Fibroblast of lung (primary cell): ENCODE data around the gene MAPKAPK2. TPM values are rescaled to one million over a fixed set of nuclear protein-coding genes. Genes with fewer than 3 reads are reported as not detected.

Source experiments
- DNase-seq, 2 donors: peaks; one replicate each; pipeline versions ENCODE4 v3.0.0 to v3.0.0-alpha.2; 2010; ENCODE audit warnings: low read depth in 2 of 2
- H2AFZ ChIP-seq: 2 replicates; pipeline ENCODE4 v1.5.1; 2012; ENCODE audit warnings: low read length, control low read depth, inconsistent platforms
- H3K27ac ChIP-seq: 2 replicates; pipeline ENCODE4 v1.5.1; 2011; ENCODE audit warnings: low read length, control low read depth; ENCODE audit not compliant: insufficient read depth
- H3K27me3 ChIP-seq: 2 replicates; pipeline ENCODE4 v1.5.1; 2011; ENCODE audit warnings: mild to moderate bottlenecking, low read length; ENCODE audit not compliant: control insufficient read depth, insufficient read depth
- H3K36me3 ChIP-seq: 2 replicates; pipeline ENCODE4 v1.5.1; 2011; ENCODE audit warnings: low read length; ENCODE audit not compliant: control insufficient read depth, insufficient read depth
- H3K4me1 ChIP-seq: 2 replicates; pipeline ENCODE4 v1.5.1; 2011; ENCODE audit warnings: low read length; ENCODE audit not compliant: control insufficient read depth, insufficient read depth; ENCODE audit errors: extremely low read depth
- H3K4me2 ChIP-seq: 2 replicates; pipeline ENCODE4 v1.5.1; 2011; ENCODE audit warnings: low read length, control low read depth; ENCODE audit not compliant: insufficient read depth; ENCODE audit errors: extremely low read depth
- H3K4me3 ChIP-seq, 4 experiments: fragments of 200-600 bp in 1 of 4; sonication (generic) in 1 of 4; replicated peaks in 1 of 4; 2 replicates each; pipeline ENCODE4 v1.5.1; 2011 to 2016; ENCODE audit warnings: low read length in 4 of 4, low read depth in 3 of 4, mild to moderate bottlenecking in 3 of 4, control low read depth in 2 of 4, inconsistent platforms in 1 of 4, mixed read lengths in 1 of 4; ENCODE audit not compliant: insufficient read depth in 1 of 4; ENCODE audit errors: control extremely low read depth in 1 of 4
- H3K79me2 ChIP-seq: 2 replicates; pipeline ENCODE4 v1.5.1; 2012; ENCODE audit warnings: mild to moderate bottlenecking, low read length, inconsistent platforms; ENCODE audit not compliant: control insufficient read depth, insufficient read depth
- H3K9ac ChIP-seq: 2 replicates; pipeline ENCODE4 v1.5.1; 2011; ENCODE audit warnings: mild to moderate bottlenecking, low read length, control low read depth; ENCODE audit not compliant: insufficient read depth
- H3K9me3 ChIP-seq: 2 replicates; pipeline ENCODE4 v1.5.1; 2012; ENCODE audit warnings: low read depth, low read length; ENCODE audit not compliant: control insufficient read depth, insufficient read depth
- H4K20me1 ChIP-seq: 2 replicates; pipeline ENCODE4 v1.5.1; 2011; ENCODE audit warnings: low read length; ENCODE audit not compliant: control insufficient read depth, insufficient read depth; ENCODE audit errors: extremely low read depth
- CTCF ChIP-seq, 2 donors: IDR thresholded peaks in 1 of 2; conservative IDR thresholded peaks in 1 of 2; 1 replicate in 1 of 2; 2 replicates in 1 of 2; pipeline ENCODE4 v1.5.1; 2011 to 2012; ENCODE audit warnings: low read length in 2 of 2, control low read depth in 1 of 2, inconsistent platforms in 1 of 2, low read depth in 1 of 2, mild to moderate bottlenecking in 1 of 2
- EZH2 ChIP-seq: IDR thresholded peaks from 2 replicates; pipeline ENCODE4 v1.5.1; 2012; ENCODE audit warnings: low read length, control low read depth, mild to moderate bottlenecking; ENCODE audit errors: missing control alignments
- polyA plus RNA-seq, 2 donors: library from polyadenylated mRNA; depleted of rRNA in 1 of 2; stranded (reverse) in 1 of 2; unstranded in 1 of 2; fragments of >200 nt; gene quantifications; 2 replicates each; pipeline ENCODE4 v1.2.1, GENCODE V29; 2011 to 2012; ENCODE audit warnings: missing spikeins in 1 of 2
- total RNA-seq: library from RNA; depleted of rRNA; stranded (reverse); fragments of >200 nt; gene quantifications from 2 replicates; pipeline ENCODE4 v1.2.1, GENCODE V29; 2014

MAPKAPK2 gene
- total and polyA plus RNA-seq, 2 donors (not counting 1 experiment from before 2014, with no cell fraction given), result 51.9 to 85.7 TPM

- Histone ChIP-seq H3K36me3 (no peaks in the 10 kb centered on the region), H3K9ac (peak overlapping the region; percentile 44), H3K4me3 (peak overlapping the region in 1 of 4 experiments; percentile 30), H3K9me3 (no peaks in the 10 kb centered on the region), H3K4me2 (peak overlapping the region; percentile 53), H3K4me1 (peaks cover 50% of the 10 kb centered on the region), H4K20me1 (no peaks in the 10 kb centered on the region), H2AFZ (no peak overlapping the region), H3K27ac (peak overlapping the region; percentile 91), H3K79me2 (peaks cover 89% of the 10 kb centered on the region), H3K27me3 (no peaks in the 10 kb centered on the region)
- DNase-seq, result peak; percentile 88 to 96
- TF ChIP-seq EZH2 (no peak), CTCF (conservative IDR thresholded peaks at IDR 0.05 in 1 of 2, IDR thresholded peaks at IDR 0.05 in 1 of 2; ENCODE audit: low read depth in 1 of 2, low read length in 2 of 2) (no peak)
Observed at GRCh38 chr1:206706298-206706791, 21.6 kb downstream of the MAPKAPK2 start.

- Histone ChIP-seq H3K36me3 (no peaks in the 10 kb centered on the region), H3K9ac (no peak overlapping the region), H3K27me3 (no peaks in the 10 kb centered on the region), H3K9me3 (no peaks in the 10 kb centered on the region), H3K27ac (peak overlapping the region; percentile 91), H2AFZ (no peak overlapping the region), H3K79me2 (peaks cover 89% of the 10 kb centered on the region), H3K4me1 (peaks cover 50% of the 10 kb centered on the region), H3K4me3 (peak overlapping the region in 1 of 4 experiments; percentile 30), H3K4me2 (peak overlapping the region; percentile 53), H4K20me1 (no peaks in the 10 kb centered on the region)
- no peak for DNase-seq
- TF ChIP-seq EZH2 (no peak), CTCF (conservative IDR thresholded peaks at IDR 0.05 in 1 of 2, IDR thresholded peaks at IDR 0.05 in 1 of 2; ENCODE audit: low read depth in 1 of 2, low read length in 2 of 2) (no peak)
Observed at GRCh38 chr1:206706806-206707366, 22.2 kb downstream of the MAPKAPK2 start.

- DNase-seq, result no peak
- H2AFZ ChIP-seq, result no peak overlapping the region
- H3K27ac ChIP-seq, result no peak overlapping the region
- no peak for TF ChIP-seq CTCF (conservative IDR thresholded peaks at IDR 0.05 in 1 of 2, IDR thresholded peaks at IDR 0.05 in 1 of 2; ENCODE audit: low read depth in 1 of 2, low read length in 2 of 2)
- no peak for TF ChIP-seq EZH2
- H3K9me3 ChIP-seq, result no peaks in the 10 kb centered on the region
- H3K27me3 ChIP-seq, result no peaks in the 10 kb centered on the region
- H4K20me1 ChIP-seq, result no peaks in the 10 kb centered on the region
- no peak overlapping the region for H3K4me3 ChIP-seq
- H3K9ac ChIP-seq, result no peak overlapping the region
- H3K36me3 ChIP-seq, result no peaks in the 10 kb centered on the region
- H3K79me2 ChIP-seq, result peaks cover 87% of the 10 kb centered on the region
- no peak overlapping the region for H3K4me2 ChIP-seq
- peaks cover 52% of the 10 kb centered on the region for H3K4me1 ChIP-seq
Observed at GRCh38 chr1:206708058-206708457, 23.4 kb downstream of the MAPKAPK2 start.
